GM23338 (cell line): ENCODE measurements around the gene ALB. TPM values are rescaled to one million over a fixed set of nuclear protein-coding genes. Genes with fewer than 3 reads are reported as not detected.
A peak's percentile ranks its signal among the peaks of the same experiment; 100 is the strongest.

Experiments
- ATAC-seq: fragments of 200-7000 bp; cut with Tn5 transposase; 3 replicates; pipeline ENCODE4 v1.9.1; 2020
- DNase-seq: peaks from one replicate; pipeline ENCODE4 v3.0.0-alpha.2; 2015; ENCODE audit warnings: low spot score
- H2AFZ ChIP-seq: fragments of 200-600 bp; sonication (generic); 2 replicates; pipeline ENCODE4 v1.8.0; 2016; ENCODE audit warnings: antibody characterized with exemption, mild to moderate bottlenecking, moderate library complexity
- H3F3A ChIP-seq: fragments of 200-600 bp; sonication (generic); replicated peaks from 2 replicates; pipeline ENCODE4 v1.8.0; 2017; ENCODE audit warnings: antibody characterized with exemption, mixed run types, low read depth
- H3K27ac ChIP-seq: fragments of 200-600 bp; sonication (generic); 2 replicates; pipeline ENCODE4 v1.6.1; 2016; ENCODE audit warnings: low read depth
- H3K27me3 ChIP-seq: fragments of 200-600 bp; sonication (generic); 2 replicates; pipeline ENCODE4 v1.8.0; 2016; ENCODE audit warnings: mild to moderate bottlenecking, mixed run types, moderate library complexity; ENCODE audit not compliant: insufficient read depth
- H3K36me3 ChIP-seq: fragments of 200-600 bp; sonication (generic); 2 replicates; pipeline ENCODE4 v1.8.0; 2016; ENCODE audit warnings: mild to moderate bottlenecking; ENCODE audit not compliant: insufficient read depth
- H3K4me1 ChIP-seq: fragments of 200-600 bp; sonication (generic); 2 replicates; pipeline ENCODE4 v1.8.0; 2016; ENCODE audit warnings: mild to moderate bottlenecking, moderate library complexity; ENCODE audit not compliant: insufficient read depth
- H3K4me2 ChIP-seq: fragments of 200-600 bp; sonication (generic); 2 replicates; pipeline ENCODE4 v1.7.1; 2017; ENCODE audit warnings: mixed run types
- H3K4me3 ChIP-seq: fragments of 200-600 bp; sonication (generic); 2 replicates; pipeline ENCODE4 v1.6.1; 2016; ENCODE audit warnings: mixed run types
- H3K79me2 ChIP-seq: fragments of 200-600 bp; sonication (generic); replicated peaks from 2 replicates; pipeline ENCODE4 v1.8.0; 2017; ENCODE audit warnings: mild to moderate bottlenecking; ENCODE audit not compliant: insufficient read depth
- H3K9me2 ChIP-seq: fragments of 200-600 bp; sonication (generic); 2 replicates; pipeline ENCODE4 v1.8.0; 2017; ENCODE audit not compliant: insufficient read depth
- H4K20me1 ChIP-seq: fragments of 200-600 bp; sonication (generic); replicated peaks from 2 replicates; pipeline ENCODE4 v1.8.0; 2017; ENCODE audit warnings: mild to moderate bottlenecking; ENCODE audit not compliant: insufficient read depth
- H3K27ac Mint-ChIP-seq: 2 replicates; pipeline ENCODE4 v1.8.0; 2020; ENCODE audit warnings: inconsistent platforms, mild to moderate bottlenecking, moderate library complexity, mixed read lengths
- H3K27me3 Mint-ChIP-seq: 3 replicates; pipeline ENCODE4 v1.8.0; 2022; ENCODE audit warnings: low read depth, mild to moderate bottlenecking, moderate library complexity, mixed read lengths, inconsistent platforms; ENCODE audit not compliant: insufficient read depth, poor library complexity
- H3K36me3 Mint-ChIP-seq: 3 replicates; pipeline ENCODE4 v1.8.0; 2021; ENCODE audit warnings: low read depth, mild to moderate bottlenecking, inconsistent platforms, moderate library complexity, mixed read lengths
- H3K4me1 Mint-ChIP-seq: 3 replicates; pipeline ENCODE4 v1.8.0; 2020; ENCODE audit warnings: mild to moderate bottlenecking, inconsistent platforms, mixed read lengths
- H3K4me3 Mint-ChIP-seq: 3 replicates; pipeline ENCODE4 v1.8.0; 2021; ENCODE audit warnings: moderate library complexity, mild to moderate bottlenecking, inconsistent platforms, mixed read lengths
- H3K9me3 Mint-ChIP-seq: 3 replicates; pipeline ENCODE4 v1.8.0; 2020; ENCODE audit warnings: moderate library complexity, mild to moderate bottlenecking, inconsistent platforms, mixed read lengths
- EZH2 ChIP-seq: fragments of 200-600 bp; sonication (generic); IDR thresholded peaks from one replicate; pipeline ENCODE4 v1.8.0; 2017; ENCODE audit warnings: antibody characterized with exemption, mild to moderate bottlenecking, low read depth; ENCODE audit not compliant: unreplicated experiment
- EZH2phosphoT487 ChIP-seq: fragments of 200-600 bp; sonication (generic); IDR thresholded peaks from one replicate; pipeline ENCODE4 v1.8.1; 2018; ENCODE audit warnings: antibody characterized with exemption; ENCODE audit not compliant: unreplicated experiment
- JUNB ChIP-seq: IDR thresholded peaks from one replicate; pipeline ENCODE4 v1.6.1; 2016; ENCODE audit warnings: antibody characterized with exemption; ENCODE audit not compliant: unreplicated experiment
- ZNF114 ChIP-seq: fragments of 250-450 bp; sonication (Bioruptor Pico); IDR thresholded peaks from 2 replicates; pipeline ENCODE4 v1.5.0; 2020; ENCODE audit warnings: mild to moderate bottlenecking, moderate library complexity
- ZNF462 ChIP-seq: fragments of 250-450 bp; sonication (Bioruptor Pico); IDR thresholded peaks from 2 replicates; pipeline ENCODE4 v1.5.0; 2020; ENCODE audit warnings: mild to moderate bottlenecking, moderate library complexity
- polyA plus RNA-seq: library from polyadenylated mRNA; unstranded; fragments of >200 nt; fragmentation: Nextera tagmentation; extraction: Ambion mirVana; gene quantifications from 2 replicates; pipeline ENCODE4 v1.2.1, GENCODE V29; 2016
- total RNA-seq: library from RNA; depleted of rRNA; stranded (reverse); fragments of >200 nt; shearing (Covaris generic); gene quantifications from 2 replicates; pipeline ENCODE4 v1.2.3, GENCODE V29; 2014

Gene ALB
- total and polyA plus RNA-seq, 2 experiments from 2014 or later = not detected

- no peak for TF ChIP-seq ZNF462 (CRISPR knock-in tag)
Observed at GRCh38 chr4:73423184-73423583, 19.1 kb downstream of the ALB start (continued).

DNA sequence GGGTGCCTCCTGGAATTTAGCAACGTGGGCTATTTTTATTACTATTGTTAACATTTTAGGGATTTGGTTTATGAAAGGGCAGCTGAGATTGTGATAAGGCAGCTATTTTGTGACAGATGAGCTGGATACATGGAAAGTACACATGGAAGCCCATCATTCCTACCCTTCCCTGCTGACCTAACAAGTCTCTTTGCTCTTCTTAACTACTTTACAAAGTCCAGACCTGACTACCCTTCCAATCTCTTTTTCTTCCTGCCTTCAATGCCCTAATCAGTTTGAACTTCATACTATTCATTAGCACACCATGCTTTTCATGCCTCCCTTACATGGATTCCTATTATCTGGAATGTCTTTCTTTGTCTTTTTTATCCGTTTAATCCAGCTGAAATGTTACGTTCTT, 22.6 kb downstream of the ALB start:
- no peaks in the 10 kb centered on the region; the same call in 2 of the 3 replicates for H3K9me3 Mint-ChIP-seq
- Histone ChIP-seq H3K4me2 (no peak overlapping the region), H3K9me2 (peaks cover 5% of the 10 kb centered on the region; the same call in 1 of the 2 replicates), H3K27me3 (no peaks in the 10 kb centered on the region), H3K27ac (no peak overlapping the region), H3K36me3 (no peaks in the 10 kb centered on the region), H3K4me3 (no peak overlapping the region), H3K4me1 (no peaks in the 10 kb centered on the region), H3K79me2 (no peaks in the 10 kb centered on the region), H4K20me1 (no peaks in the 10 kb centered on the region), H3F3A (no peaks in the 10 kb centered on the region), H2AFZ (no peak overlapping the region)
- no peak for ATAC-seq
- DNase-seq = no peak
- H3K27ac Mint-ChIP-seq = no peak overlapping the region
- H3K4me3 Mint-ChIP-seq = no peak overlapping the region
- no peak for TF ChIP-seq JUNB
- H3K27me3 Mint-ChIP-seq = no peaks in the 10 kb centered on the region
- H3K4me1 Mint-ChIP-seq = no peaks in the 10 kb centered on the region
- no peaks in the 10 kb centered on the region for H3K36me3 Mint-ChIP-seq

- Mint-ChIP-seq H3K27me3 (no peaks in the 10 kb centered on the region), H3K36me3 (no peaks in the 10 kb centered on the region), H3K4me1 (no peaks in the 10 kb centered on the region), H3K4me3 (no peak overlapping the region), H3K27ac (no peak overlapping the region), H3K9me3 (no peaks in the 10 kb centered on the region; the same call in 2 of the 3 replicates)
- Histone ChIP-seq H3F3A (no peaks in the 10 kb centered on the region), H3K9me2 (peaks cover 5% of the 10 kb centered on the region; the same call in 1 of the 2 replicates), H3K79me2 (no peaks in the 10 kb centered on the region), H3K4me3 (no peak overlapping the region), H3K27ac (no peak overlapping the region), H3K36me3 (no peaks in the 10 kb centered on the region), H3K27me3 (no peaks in the 10 kb centered on the region), H3K4me1 (no peaks in the 10 kb centered on the region), H2AFZ (0 out of 2 replicates have a peak overlapping the region, but pooled peaks have one; percentile 70), H4K20me1 (no peaks in the 10 kb centered on the region), H3K4me2 (no peak overlapping the region)
- ATAC-seq (no peak), DNase-seq (no peak)
- no peak for TF ChIP-seq ZNF114 (CRISPR knock-in tag)
- no peak for TF ChIP-seq EZH2phosphoT487
- TF ChIP-seq EZH2 = no peak
- no peak for TF ChIP-seq JUNB
Observed at GRCh38 chr4:73429118-73429517, 25.0 kb downstream of the ALB start.
